ENCODE data around the gene NAPSA.
"Not testable (repeated sequence)": the region's sequence is repeated elsewhere in the genome, so short reads cannot be mapped to it uniquely, and the experiment has no call there.

NAPSA gene

DNA sequence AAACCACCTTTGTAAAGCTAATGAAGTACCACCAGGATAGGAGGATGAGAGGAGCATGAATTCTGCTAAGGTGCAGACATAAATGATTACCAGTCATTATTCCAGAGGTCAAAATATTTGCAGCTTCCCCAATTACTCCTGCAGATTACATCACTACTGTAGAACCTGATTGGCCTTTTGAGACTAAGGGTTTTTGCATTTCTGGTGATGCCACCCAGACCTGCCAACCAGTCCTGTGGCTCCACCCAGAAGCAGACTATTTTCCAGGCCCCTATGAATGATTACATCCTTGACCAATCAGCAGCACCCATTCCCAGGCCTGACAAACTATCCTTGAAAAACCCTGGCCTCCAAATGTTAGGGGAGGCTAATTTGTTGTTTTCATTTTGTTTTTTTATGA, 25.1 kb downstream of the NAPSA start:
- Histone ChIP-seq H3K4me3 (ENCODE audit: low read length) (no peak overlapping the region), H2AFZ (ENCODE audit: low read depth, low read length) (no peak overlapping the region), H3K9me3 (ENCODE audit: low read length) (peaks cover 11% of the 10 kb centered on the region), H3K36me3 (ENCODE audit: insufficient read depth, low read length) (peaks cover 9% of the 10 kb centered on the region), H3K27me3 (ENCODE audit: insufficient read depth, low read length) (no peaks in the 10 kb centered on the region), H3K4me1 (ENCODE audit: insufficient read depth, low read length) (no peaks in the 10 kb centered on the region)

DNA sequence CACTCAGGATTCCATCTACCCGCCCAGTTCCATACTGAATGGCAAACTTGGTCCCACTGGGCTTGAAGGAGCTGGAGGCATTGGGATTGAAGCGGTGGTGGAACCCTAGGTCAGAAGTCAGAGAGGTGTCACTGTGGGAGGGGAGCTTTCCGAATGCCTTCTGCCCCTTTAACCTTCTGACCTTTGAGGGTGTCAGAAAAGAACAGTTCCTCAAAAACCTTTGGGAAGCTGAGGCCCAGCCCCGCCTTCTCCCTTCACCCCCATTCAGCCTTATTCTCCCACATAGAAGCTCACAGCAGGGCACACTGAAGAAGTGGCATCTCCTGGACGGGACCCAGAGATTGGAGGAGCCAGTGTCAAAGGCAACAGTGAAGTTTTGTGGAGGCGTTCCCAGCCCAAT, 28.4 kb downstream of the NAPSA start:
- H2AFZ ChIP-seq (ENCODE audit: low read depth, low read length); H3K27me3 ChIP-seq (ENCODE audit: insufficient read depth, low read length); H3K4me1 ChIP-seq (ENCODE audit: insufficient read depth, low read length); H3K36me3 ChIP-seq (ENCODE audit: insufficient read depth, low read length); H3K4me3 ChIP-seq (ENCODE audit: low read length): not testable (repeated sequence)
- peaks cover 13% of the 10 kb centered on the region for H3K9me3 ChIP-seq (ENCODE audit: low read length)

DNA sequence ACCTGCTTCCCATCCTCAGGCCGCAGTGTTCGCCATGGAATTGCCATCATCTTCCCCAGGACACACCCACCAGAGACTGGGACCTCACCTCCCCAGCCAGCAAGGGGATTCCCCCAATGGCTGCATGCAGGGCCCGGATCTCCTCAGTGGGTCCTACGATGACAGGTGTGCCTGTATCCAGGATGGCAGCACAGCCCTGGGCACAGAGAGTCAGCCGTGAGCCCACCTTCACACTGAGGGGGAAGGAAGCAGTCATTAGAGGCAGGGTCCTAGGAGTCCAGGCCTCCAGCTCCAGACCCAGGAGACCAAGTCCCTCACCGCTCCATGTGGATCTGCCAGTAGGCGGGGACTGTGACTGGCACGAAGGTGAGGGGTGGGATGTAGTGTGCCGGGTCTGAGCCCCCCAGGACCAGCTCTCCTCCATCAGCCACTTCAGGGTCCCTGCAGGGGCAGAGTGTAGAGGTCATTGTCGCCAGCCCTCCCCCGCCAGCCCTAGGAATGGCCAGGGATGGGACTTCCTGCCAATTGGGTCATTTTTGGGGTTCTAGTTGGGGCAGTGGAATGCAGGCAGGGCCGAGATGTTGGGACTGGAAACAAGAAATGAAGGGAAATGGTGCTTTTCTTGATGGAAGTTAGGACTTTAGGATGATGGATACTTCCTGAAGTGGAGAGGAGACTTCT, 30.6 kb downstream of the NAPSA start:
- H3K9me3 ChIP-seq (ENCODE audit: low read length), result peaks cover 13% of the 10 kb centered on the region
- no peak overlapping the region for H2AFZ ChIP-seq (ENCODE audit: low read depth, low read length)
- peaks cover 6% of the 10 kb centered on the region for H3K36me3 ChIP-seq (ENCODE audit: insufficient read depth, low read length)
- H3K4me1 ChIP-seq (ENCODE audit: insufficient read depth, low read length), result peaks cover 4% of the 10 kb centered on the region
- no peaks in the 10 kb centered on the region for H3K27me3 ChIP-seq (ENCODE audit: insufficient read depth, low read length)
- no peak overlapping the region for H3K4me3 ChIP-seq (ENCODE audit: low read length)

DNA sequence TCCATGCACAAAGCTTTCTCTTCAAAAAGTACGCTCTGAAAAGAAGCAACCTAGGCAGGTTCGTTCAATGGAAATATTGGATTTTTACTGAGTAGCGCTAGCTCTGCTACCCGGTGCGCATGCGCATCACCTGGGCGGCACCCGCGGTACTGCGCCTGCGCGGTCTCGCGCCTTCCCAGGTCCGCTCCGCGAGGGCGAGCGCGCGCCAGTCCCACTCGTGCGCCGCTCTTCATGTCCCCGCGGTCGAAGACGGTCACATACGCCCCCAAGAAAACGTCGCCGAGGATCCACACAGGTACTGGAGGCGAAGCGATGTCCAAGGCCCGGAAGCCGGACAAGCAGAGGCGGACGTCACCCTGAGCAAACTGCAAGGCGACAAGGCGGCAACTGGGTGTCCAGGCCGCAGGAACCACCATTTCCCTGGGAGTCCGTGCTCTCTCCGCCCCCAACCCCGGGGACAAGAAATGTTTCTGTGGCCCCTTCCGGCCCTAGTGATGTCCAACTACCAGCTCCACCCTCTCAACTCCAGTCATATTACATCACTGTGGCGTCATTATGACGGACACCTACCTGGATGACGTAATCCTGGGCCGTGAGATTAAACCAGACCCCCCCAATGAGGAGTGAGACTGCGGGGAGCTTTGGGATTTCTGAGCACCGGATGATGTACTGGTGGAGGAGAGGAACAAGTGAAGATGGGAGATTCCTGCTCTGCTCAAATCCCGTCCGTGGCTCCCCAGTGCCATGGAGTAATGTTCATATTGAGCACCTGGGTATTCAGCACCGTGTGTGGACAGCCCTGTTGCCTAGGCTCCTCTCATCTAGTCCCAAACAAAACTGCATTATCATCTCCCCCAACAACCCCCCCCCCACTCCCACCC, 31.5 kb downstream of the NAPSA start:
- Histone ChIP-seq H3K4me3 (ENCODE audit: low read length) (no peak overlapping the region), H3K9me3 (ENCODE audit: low read length) (peaks cover 10% of the 10 kb centered on the region), H3K27me3 (ENCODE audit: insufficient read depth, low read length) (no peaks in the 10 kb centered on the region)

DNA sequence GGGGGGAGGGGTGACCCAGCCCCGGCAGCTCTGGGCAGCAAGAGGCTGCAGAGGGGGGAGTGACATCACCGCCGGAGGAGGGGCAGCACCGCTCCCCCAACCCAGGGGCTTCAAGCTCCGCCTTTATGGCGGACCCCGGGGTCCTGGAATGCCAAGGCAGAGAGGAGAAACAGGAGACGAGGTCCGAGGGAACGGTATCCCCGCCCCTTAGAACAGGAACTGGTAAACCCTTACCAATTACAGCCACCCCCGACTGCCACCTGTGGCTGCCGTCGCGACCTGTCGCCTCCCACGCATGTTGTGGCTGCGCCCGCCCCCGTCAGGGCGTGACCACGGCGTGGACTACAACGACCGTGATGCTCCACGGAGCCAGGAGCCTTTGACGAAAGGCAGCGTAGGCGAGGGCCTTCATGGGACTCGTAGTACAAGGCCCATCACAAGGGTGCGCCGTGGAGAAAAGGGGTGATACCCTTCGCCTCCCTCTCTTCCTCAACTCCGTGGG, 32.2 kb downstream of the NAPSA start:
- no peaks in the 10 kb centered on the region for H3K27me3 ChIP-seq (ENCODE audit: insufficient read depth, low read length)
- H3K9me3 ChIP-seq (ENCODE audit: low read length), result peaks cover 10% of the 10 kb centered on the region
- H3K4me3 ChIP-seq (ENCODE audit: low read length), result no peak overlapping the region
- no peaks in the 10 kb centered on the region for H3K36me3 ChIP-seq (ENCODE audit: insufficient read depth, low read length)
- peaks cover 4% of the 10 kb centered on the region for H3K4me1 ChIP-seq (ENCODE audit: insufficient read depth, low read length)
- no peak overlapping the region for H2AFZ ChIP-seq (ENCODE audit: low read depth, low read length)

More for the DNA sequence above, 31.5 kb downstream of the NAPSA start:
- no peak overlapping the region for H2AFZ ChIP-seq (ENCODE audit: low read depth, low read length)
- H3K36me3 ChIP-seq (ENCODE audit: insufficient read depth, low read length), result peaks cover under 1% of the 10 kb centered on the region
- peaks cover 4% of the 10 kb centered on the region for H3K4me1 ChIP-seq (ENCODE audit: insufficient read depth, low read length)

DNA sequence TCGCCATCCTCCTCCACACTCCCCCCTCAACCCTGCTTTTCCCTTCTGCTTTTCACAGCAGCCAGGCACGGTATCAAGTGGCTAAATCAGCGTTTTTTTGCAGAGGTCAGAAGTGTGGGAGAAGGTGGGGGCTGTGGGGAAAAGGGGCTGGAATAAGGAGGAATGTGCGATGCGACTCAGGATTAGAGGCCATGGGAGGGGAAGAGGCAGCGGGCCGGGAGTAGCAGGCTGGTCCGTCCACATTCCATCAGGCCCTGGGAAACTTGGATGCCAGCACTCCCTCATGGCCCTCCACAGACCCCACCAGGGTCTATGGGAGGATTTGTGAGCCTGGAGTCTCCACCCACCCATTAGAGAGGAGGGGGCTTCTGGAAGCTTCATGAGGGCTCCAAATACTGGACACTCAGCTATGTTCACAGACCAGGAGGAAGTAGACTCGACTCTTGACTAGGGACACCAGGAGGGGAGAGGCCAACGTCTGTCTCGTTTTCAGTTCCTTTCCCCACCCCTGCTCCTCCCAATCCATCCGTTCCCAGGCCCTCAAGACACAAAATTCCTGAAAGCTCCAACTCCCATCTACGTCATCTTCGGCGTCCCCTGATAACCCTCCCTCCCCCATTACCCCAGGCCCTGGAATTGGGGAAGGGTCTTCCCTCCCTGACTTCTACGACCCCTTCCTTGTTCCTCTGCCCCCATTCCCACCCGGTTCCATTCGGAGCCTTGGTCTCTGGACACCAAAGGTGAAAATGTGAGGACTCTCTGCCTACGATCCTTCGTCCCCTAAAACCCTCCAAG, 33.0 kb downstream of the NAPSA start:
- peaks cover 4% of the 10 kb centered on the region for H3K4me1 ChIP-seq (ENCODE audit: insufficient read depth, low read length)
- peaks cover 10% of the 10 kb centered on the region for H3K9me3 ChIP-seq (ENCODE audit: low read length)
- no peak overlapping the region for H2AFZ ChIP-seq (ENCODE audit: low read depth, low read length)
- H3K4me3 ChIP-seq (ENCODE audit: low read length), result no peak overlapping the region
- H3K36me3 ChIP-seq (ENCODE audit: insufficient read depth, low read length), result no peaks in the 10 kb centered on the region
- H3K27me3 ChIP-seq (ENCODE audit: insufficient read depth, low read length), result peaks cover 4% of the 10 kb centered on the region

DNA sequence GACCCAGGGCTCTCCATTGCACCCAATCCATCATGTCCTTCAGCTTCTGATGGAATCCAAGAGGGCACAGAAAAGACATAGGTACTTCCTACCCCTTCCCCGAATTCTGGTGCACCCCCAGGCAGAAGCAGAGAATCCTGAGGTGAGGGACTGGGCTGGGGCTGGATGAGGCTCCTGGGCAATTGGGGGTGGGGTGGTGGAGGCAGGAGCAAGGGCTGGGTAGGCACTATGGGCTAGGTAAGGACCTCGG, 33.5 kb downstream of the NAPSA start:
- Histone ChIP-seq H3K9me3 (ENCODE audit: low read length) (peaks cover 10% of the 10 kb centered on the region), H3K4me1 (ENCODE audit: insufficient read depth, low read length) (peaks cover 4% of the 10 kb centered on the region), H2AFZ (ENCODE audit: low read depth, low read length) (no peak overlapping the region), H3K4me3 (ENCODE audit: low read length) (no peak overlapping the region), H3K27me3 (ENCODE audit: insufficient read depth, low read length) (peaks cover 9% of the 10 kb centered on the region), H3K36me3 (ENCODE audit: insufficient read depth, low read length) (no peaks in the 10 kb centered on the region)

DNA sequence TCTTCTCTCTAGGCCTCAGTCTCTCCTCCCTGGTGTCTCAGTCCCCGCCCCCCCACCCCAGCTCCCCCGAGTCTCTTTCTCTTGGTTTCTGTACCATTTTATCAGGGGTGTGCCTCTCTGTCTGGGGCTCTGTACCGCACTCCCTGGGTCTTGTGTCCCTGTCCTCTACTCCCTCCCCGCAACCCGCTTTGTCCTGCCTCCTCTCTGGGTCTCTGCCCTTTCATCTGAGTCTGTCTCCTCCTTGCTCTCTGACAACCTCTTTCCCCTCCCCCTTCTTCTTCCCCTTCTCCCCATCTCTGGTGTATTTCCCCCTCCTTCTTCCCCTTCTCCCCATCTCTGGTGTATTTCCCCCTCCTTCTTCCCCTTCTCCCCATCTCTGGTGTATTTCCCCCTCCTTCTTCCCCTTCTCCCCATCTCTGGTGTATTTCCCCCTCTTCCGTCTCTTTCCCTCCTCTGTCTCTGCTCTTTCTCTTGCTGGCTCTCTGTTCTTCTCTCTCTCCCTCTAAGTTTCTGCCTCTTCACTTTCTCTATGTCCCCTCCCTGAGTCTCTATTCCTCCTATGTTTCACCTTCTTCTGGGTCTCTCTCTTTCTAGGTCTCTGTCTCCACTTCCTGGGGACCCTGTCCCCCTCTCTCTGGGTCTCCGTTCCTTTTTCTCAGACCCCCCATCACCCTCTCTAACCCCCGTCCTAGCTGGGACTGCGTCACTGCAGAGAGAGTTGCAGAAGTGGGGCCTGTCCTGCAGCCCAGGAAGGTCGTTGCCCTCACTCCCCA, 34.0 kb downstream of the NAPSA start:
- H2AFZ ChIP-seq (ENCODE audit: low read depth, low read length), result no peak overlapping the region
- H3K9me3 ChIP-seq (ENCODE audit: low read length), result peaks cover 10% of the 10 kb centered on the region
- H3K4me3 ChIP-seq (ENCODE audit: low read length), result peak overlapping the region; percentile 62
- H3K36me3 ChIP-seq (ENCODE audit: insufficient read depth, low read length), result no peaks in the 10 kb centered on the region
- peaks cover 10% of the 10 kb centered on the region for H3K27me3 ChIP-seq (ENCODE audit: insufficient read depth, low read length)
- peaks cover 4% of the 10 kb centered on the region for H3K4me1 ChIP-seq (ENCODE audit: insufficient read depth, low read length)

DNA sequence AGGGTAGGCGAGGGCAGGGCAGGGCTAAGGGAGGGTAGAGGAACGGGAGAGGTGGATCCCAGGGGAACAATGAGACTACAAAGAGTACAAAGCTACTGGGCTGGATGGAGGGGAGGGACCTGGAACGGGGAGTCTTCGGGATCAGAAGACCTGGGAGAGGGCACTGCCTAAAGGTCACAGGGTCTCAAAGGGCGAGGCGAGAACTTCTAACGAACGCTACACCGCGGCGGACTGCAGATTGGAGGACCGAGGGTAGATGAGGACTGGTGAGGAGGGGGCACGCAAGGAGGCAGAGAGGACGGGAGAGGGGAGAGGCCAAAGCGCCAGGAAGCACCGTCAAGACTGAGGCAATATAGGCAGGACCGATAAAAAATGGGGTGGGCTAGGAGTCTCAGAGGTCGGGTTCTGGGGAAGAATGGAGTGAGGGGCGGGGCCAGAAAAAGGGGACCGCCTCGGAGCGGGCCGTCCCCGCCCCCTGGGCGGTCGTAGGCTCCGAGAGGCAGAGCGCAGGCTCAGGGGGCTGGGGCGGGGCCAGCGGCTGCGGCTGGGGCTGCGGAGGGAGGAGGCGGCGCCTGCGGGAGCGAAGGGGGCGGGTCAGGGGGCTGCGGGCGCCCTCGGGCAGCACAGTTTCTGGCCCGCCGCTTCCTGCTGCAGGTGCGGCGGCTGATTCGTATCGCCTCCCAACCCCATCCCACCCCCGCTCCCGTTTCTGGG, 34.9 kb downstream of the NAPSA start:
- H3K4me3 ChIP-seq (ENCODE audit: low read length), result peak overlapping the region; percentile 62
- H2AFZ ChIP-seq (ENCODE audit: low read depth, low read length), result no peak overlapping the region
- peaks cover 10% of the 10 kb centered on the region for H3K9me3 ChIP-seq (ENCODE audit: low read length)
- H3K36me3 ChIP-seq (ENCODE audit: insufficient read depth, low read length), result no peaks in the 10 kb centered on the region
- peaks cover 10% of the 10 kb centered on the region for H3K4me1 ChIP-seq (ENCODE audit: insufficient read depth, low read length)
- H3K27me3 ChIP-seq (ENCODE audit: insufficient read depth, low read length), result peaks cover 12% of the 10 kb centered on the region

DNA sequence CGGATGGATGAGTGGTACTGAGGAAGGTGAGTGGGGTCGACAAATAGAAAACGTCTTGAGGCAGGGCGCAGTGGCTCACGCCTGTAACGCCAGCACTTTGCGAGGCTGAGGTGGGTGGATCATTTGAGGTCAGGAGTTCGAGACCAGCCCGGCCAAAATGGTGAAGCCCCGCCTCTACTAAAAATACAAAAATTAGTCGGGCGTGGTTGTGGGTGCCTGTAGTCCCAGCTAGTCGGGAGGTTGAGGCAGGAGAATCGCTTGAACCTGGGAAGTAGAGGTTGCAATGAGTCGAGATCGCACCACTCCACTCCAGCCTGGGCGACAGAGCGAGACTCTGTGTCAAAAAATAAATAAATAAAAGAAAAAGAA, 35.5 kb downstream of the NAPSA start:
- Histone ChIP-seq H3K4me3 (ENCODE audit: low read length) (peak overlapping the region; percentile 62), H3K4me1 (ENCODE audit: insufficient read depth, low read length) (peaks cover 16% of the 10 kb centered on the region), H3K27me3 (ENCODE audit: insufficient read depth, low read length) (peaks cover 12% of the 10 kb centered on the region)
- not testable (repeated sequence) for H3K36me3 ChIP-seq (ENCODE audit: insufficient read depth, low read length); H3K9me3 ChIP-seq (ENCODE audit: low read length); H2AFZ ChIP-seq (ENCODE audit: low read depth, low read length)

DNA sequence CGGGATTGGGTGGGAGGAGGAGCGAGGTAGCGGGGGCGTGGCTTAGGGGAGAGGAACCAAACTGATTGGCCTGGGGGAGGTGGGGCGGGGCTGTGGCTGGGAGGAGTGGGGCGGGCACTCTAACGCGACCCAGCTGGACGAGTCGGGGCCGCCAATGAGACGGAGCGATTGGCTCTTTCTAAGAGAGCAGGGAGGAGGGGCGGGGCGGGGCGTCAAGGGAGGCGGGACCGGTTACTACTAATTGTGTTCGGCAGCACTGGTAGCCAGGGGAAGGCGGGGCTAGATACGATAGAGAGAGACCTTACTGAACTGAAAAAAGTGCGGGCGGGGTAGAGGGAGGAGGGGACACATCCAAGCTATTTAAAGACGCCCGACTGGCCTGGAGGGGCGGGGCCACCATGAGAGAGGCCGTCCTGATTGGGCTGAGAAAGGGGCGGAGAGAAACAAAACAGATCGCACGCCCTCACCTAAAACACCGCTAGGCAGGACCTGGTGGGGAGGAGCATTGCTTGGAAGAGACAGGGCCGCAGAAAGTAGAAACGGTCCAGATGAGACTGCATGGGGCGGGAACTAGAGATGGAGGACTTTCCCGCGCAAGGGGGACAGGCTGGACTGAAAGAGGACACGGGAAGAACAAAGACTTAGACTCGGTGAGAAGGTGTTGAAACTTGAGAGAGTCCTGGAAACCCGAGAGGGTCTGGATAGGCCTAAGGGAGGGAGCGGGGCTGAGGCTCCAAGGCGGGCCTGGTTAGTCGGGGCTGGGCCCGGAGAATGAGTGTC, 36.1 kb downstream of the NAPSA start, which contains the start of gene KCNC3:
Gene KCNC3, minus strand, starts transcription at position 232 of the 780 bp plus-strand sequence. CDS start 295 bp downstream, outside the sequence.
- peaks cover 12% of the 10 kb centered on the region for H3K27me3 ChIP-seq (ENCODE audit: insufficient read depth, low read length)
- peaks cover 17% of the 10 kb centered on the region for H3K4me1 ChIP-seq (ENCODE audit: insufficient read depth, low read length)
- no peak within 1 kb of the TSS for H2AFZ ChIP-seq (ENCODE audit: low read depth, low read length)

DNA sequence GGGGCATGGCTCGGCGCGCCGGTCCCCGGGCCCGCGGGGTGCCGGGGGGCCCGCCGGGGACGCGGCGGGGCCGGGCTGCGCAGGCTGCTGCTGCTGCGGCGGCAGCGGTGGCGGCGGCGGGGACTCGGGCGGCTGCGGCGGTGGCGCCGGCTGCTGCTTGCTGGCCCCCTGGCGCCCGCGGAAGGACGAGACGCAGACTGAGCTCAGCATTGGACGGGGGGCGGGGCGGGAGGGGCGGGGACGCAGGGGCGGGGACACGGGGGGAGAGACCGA, 36.6 kb downstream of the NAPSA start:
- Histone ChIP-seq H3K36me3 (ENCODE audit: insufficient read depth, low read length) (no peaks in the 10 kb centered on the region), H3K4me1 (ENCODE audit: insufficient read depth, low read length) (peaks cover 17% of the 10 kb centered on the region), H3K27me3 (ENCODE audit: insufficient read depth, low read length) (peaks cover 12% of the 10 kb centered on the region), H3K4me3 (ENCODE audit: low read length) (peak overlapping the region; percentile 37), H2AFZ (ENCODE audit: low read depth, low read length) (no peak overlapping the region), H3K9me3 (ENCODE audit: low read length) (peaks cover 5% of the 10 kb centered on the region)

More for the DNA sequence above, 36.1 kb downstream of the NAPSA start, which contains the start of gene KCNC3:
- Histone ChIP-seq H3K4me3 (ENCODE audit: low read length) (peak within 1 kb of the TSS; percentile 62), H3K36me3 (ENCODE audit: insufficient read depth, low read length) (no peaks in the 10 kb centered on the region), H3K9me3 (ENCODE audit: low read length) (peaks cover 10% of the 10 kb centered on the region)
